Keratinocyte (primary cell): Measurements from ENCODE around the gene KLF16. TPM values are rescaled to one million over a fixed set of nuclear protein-coding genes. Genes with fewer than 3 reads are reported as not detected.

Experiments used
- DNase-seq: peaks from one replicate; pipeline ENCODE4 v3.0.0-alpha.2; 2011; ENCODE audit warnings: low read depth, missing footprints, low spot score
- FAIRE-seq: peaks from 2 replicates; lab custom pipeline; 2011; peaks lifted over from hg19 to GRCh38; lab: Jason Lieb, UNC
- H2AFZ ChIP-seq: 2 replicates; pipeline ENCODE4 v1.6.0; 2012; ENCODE audit warnings: low read length, control low read depth, inconsistent platforms; ENCODE audit not compliant: control insufficient read depth
- H3K27ac ChIP-seq: 2 replicates; pipeline ENCODE4 v1.5.1; 2011; ENCODE audit warnings: low read length; ENCODE audit not compliant: control insufficient read depth, insufficient read depth
- H3K27me3 ChIP-seq: 3 replicates; pipeline ENCODE4 v1.6.0; 2011; ENCODE audit warnings: low read length; ENCODE audit not compliant: control insufficient read depth, insufficient read depth; ENCODE audit errors: extremely low read depth
- H3K36me3 ChIP-seq, 2 experiments: 2 replicates in 1 of 2; 3 replicates in 1 of 2; pipeline ENCODE4 v1.5.1; 2011; ENCODE audit warnings: low read length in 2 of 2, mild to moderate bottlenecking in 1 of 2; ENCODE audit not compliant: control insufficient read depth in 2 of 2, insufficient read depth in 2 of 2; ENCODE audit errors: extremely low read depth in 1 of 2
- H3K4me1 ChIP-seq: 3 replicates; pipeline ENCODE4 v1.5.1; 2011; ENCODE audit warnings: low read length; ENCODE audit not compliant: control insufficient read depth, insufficient read depth; ENCODE audit errors: extremely low read depth
- H3K4me2 ChIP-seq: 3 replicates; pipeline ENCODE4 v1.6.0; 2011; ENCODE audit warnings: low read depth, low read length; ENCODE audit not compliant: control insufficient read depth, insufficient read depth; ENCODE audit errors: extremely low read depth
- H3K4me3 ChIP-seq, 3 experiments: fragments of 200-600 bp in 1 of 3; sonication (generic) in 1 of 3; 2 replicates in 2 of 3; 3 replicates in 1 of 3; pipeline ENCODE4 v1.5.1; 2011 to 2016; ENCODE audit warnings: low read length in 3 of 3, mild to moderate bottlenecking in 3 of 3, control low read depth in 2 of 3, inconsistent platforms in 1 of 3, low read depth in 1 of 3, mixed read lengths in 1 of 3, mixed run types in 1 of 3, moderate library complexity in 1 of 3; ENCODE audit not compliant: control insufficient read depth in 2 of 3, insufficient read depth in 2 of 3; ENCODE audit errors: extremely low read depth in 1 of 3
- H3K79me2 ChIP-seq: 2 replicates; pipeline ENCODE4 v1.6.0; 2012; ENCODE audit warnings: low read length; ENCODE audit not compliant: control insufficient read depth, insufficient read depth
- H3K9ac ChIP-seq: 3 replicates; pipeline ENCODE4 v1.6.0; 2011; ENCODE audit warnings: low read length; ENCODE audit not compliant: control insufficient read depth, insufficient read depth; ENCODE audit errors: extremely low read depth
- H3K9me1 ChIP-seq: 3 replicates; pipeline ENCODE4 v1.6.0; 2011; ENCODE audit warnings: low read length; ENCODE audit not compliant: control insufficient read depth, insufficient read depth; ENCODE audit errors: extremely low read depth
- H3K9me3 ChIP-seq: 2 replicates; pipeline ENCODE4 v1.5.1; 2012; ENCODE audit warnings: low read depth, low read length; ENCODE audit not compliant: control insufficient read depth
- H4K20me1 ChIP-seq: 3 replicates; pipeline ENCODE4 v1.6.0; 2011; ENCODE audit warnings: low read length; ENCODE audit not compliant: control insufficient read depth, insufficient read depth; ENCODE audit errors: extremely low read depth
- EZH2 ChIP-seq: IDR thresholded peaks from one replicate; pipeline ENCODE4 v1.6.1; 2012; ENCODE audit warnings: inconsistent platforms, mild to moderate bottlenecking, low read length, moderate library complexity
- dilution Hi-C: fragments of 300-500 bp; cut with MboI; formaldehyde crosslinking; loops from one replicate; pipeline ENCODE4 v1.7.0; 2020; ENCODE audit warnings: low sequenced_read_pairs; ENCODE audit not compliant: extremely low pct_ligation_motif_present
- polyA plus RNA-seq, 5 experiments: library from polyadenylated mRNA; depleted of rRNA in 3 of 5; stranded (reverse) in 3 of 5; stranded (forward) in 1 of 5; unstranded in 1 of 5; fragments of >200 nt; gene quantifications; 1 replicate in 1 of 5; 2 replicates in 3 of 5; 3 replicates in 1 of 5; pipeline versions ENCODE4 v1.2.1 to v1.2.3, GENCODE V29; 2011 to 2012; ENCODE audit warnings: missing spikeins in 2 of 5, low read depth in 1 of 5, low replicate concordance in 1 of 5
- TF ChIP-seq, protein P1 (sequence below), 3 experiments: IDR thresholded peaks in 1 of 3; conservative IDR thresholded peaks in 1 of 3; optimal IDR thresholded peaks in 1 of 3; 2 replicates in 2 of 3; 3 replicates in 1 of 3; pipeline versions ENCODE3 to v1.5.1; 2011; ENCODE audit warnings: low read length in 3 of 3, mild to moderate bottlenecking in 3 of 3, moderate library complexity in 2 of 3, control low read depth in 1 of 3, inconsistent platforms in 1 of 3; ENCODE audit not compliant: insufficient read depth in 2 of 3; ENCODE audit errors: extremely low read depth in 1 of 3

The KLF16 gene
- polyA plus RNA-seq, 1 donor (not counting 4 experiments of a cell fraction or from before 2014, with no cell fraction given) = 4.9 TPM

DNA sequence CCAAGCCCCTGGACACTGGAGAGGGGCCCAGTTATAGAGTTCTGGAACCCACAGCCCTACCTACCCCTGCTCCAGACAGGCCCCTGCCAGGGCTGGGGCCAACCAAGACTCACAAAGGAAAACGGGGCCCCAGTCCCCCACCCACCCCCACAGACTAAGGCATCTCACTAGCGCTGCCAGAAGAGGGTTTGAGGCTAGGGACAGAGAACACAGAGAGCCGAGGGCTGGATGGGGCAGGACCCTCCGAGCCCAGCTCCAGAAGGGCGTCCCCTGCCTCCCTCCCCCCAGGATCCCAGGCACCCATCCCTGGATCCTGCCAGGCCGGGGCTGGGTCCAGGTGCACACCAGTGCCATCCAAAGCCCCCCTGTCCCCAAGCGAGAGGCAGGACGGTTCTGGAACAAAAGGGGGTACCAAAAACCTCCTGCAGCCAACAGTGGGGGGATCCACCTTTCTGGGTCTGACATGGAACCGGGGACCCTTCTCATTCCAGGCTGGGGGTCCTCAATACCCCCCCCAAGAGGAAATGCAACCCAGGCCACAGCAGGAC is 10.7 kb downstream of the KLF16 start:
- Histone ChIP-seq H3K4me1 (peaks cover 42% of the 10 kb centered on the region), H3K4me2 (no peak overlapping the region)

DNA sequence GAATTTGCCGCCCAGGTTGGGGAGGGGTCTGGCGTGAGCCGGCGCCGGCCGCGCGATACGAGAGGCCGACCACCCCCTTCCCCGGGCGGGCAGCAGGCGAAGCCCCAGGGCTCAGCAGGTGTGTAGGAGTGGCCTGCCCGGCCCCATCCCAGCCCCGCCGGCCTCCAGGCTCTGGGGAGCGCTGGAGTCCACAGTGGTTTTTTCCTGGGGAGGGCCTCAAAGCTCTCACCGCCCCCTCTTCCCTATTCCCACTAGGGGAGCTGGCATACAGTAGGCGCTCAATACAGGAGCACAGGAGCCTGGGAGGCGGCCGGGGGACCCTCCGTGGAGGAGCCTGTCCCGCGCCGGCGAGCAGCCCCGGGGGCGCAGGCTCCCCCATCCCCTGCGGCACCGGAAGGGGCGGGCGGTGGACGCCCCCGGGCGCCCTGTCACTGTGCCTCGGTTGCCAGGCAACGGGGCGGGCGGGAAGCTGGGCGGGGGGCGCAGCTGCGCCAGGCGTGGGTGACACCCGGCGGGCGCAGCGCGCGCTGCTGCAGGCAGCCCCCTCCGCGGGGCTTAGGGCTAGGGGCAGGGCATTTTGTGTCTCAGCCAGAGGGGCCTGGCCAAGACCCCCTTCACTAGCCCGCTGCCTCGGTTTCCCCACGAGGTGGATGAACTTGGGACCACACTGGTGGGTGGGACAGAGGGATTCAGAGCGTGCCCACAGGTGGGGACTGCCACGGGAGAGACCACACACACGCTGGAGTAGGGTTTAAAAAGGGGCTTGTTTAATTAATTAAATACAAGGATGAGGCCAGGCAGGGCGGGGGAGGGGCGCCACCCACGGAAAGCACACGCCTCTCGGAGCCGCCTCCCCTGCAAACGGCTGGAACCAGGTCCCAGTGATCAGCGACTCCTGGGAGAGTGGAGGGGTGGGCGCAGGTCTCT is 11.5 kb downstream of the KLF16 start:
- no peak for FAIRE-seq
- dilution Hi-C loops = no loop called here

More for the DNA sequence above, 10.7 kb downstream of the KLF16 start:
- TF ChIP-seq, protein P1, sequence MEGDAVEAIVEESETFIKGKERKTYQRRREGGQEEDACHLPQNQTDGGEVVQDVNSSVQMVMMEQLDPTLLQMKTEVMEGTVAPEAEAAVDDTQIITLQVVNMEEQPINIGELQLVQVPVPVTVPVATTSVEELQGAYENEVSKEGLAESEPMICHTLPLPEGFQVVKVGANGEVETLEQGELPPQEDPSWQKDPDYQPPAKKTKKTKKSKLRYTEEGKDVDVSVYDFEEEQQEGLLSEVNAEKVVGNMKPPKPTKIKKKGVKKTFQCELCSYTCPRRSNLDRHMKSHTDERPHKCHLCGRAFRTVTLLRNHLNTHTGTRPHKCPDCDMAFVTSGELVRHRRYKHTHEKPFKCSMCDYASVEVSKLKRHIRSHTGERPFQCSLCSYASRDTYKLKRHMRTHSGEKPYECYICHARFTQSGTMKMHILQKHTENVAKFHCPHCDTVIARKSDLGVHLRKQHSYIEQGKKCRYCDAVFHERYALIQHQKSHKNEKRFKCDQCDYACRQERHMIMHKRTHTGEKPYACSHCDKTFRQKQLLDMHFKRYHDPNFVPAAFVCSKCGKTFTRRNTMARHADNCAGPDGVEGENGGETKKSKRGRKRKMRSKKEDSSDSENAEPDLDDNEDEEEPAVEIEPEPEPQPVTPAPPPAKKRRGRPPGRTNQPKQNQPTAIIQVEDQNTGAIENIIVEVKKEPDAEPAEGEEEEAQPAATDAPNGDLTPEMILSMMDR (optimal IDR thresholded peaks at IDR 0.05 in 1 of 3, IDR thresholded peaks at IDR 0.05 in 1 of 3, conservative IDR thresholded peaks at IDR 0.05 in 1 of 3; ENCODE audit: extremely low read depth in 1 of 3, insufficient read depth in 2 of 3, low read length in 3 of 3) = no peak
- TF ChIP-seq EZH2 = no peak
- Histone ChIP-seq H3K79me2 (peaks cover 56% of the 10 kb centered on the region), H3K4me3 (no peak overlapping the region), H3K9me3 (no peaks in the 10 kb centered on the region), H3K36me3 (peaks cover 0 to 7% of the 10 kb centered on the region in 2 experiments), H4K20me1 (no peaks in the 10 kb centered on the region), H3K27me3 (no peaks in the 10 kb centered on the region), H2AFZ (no peak overlapping the region), H3K9me1 (no peaks in the 10 kb centered on the region), H3K27ac (no peak overlapping the region), H3K9ac (peak overlapping the region; percentile 28)
- dilution Hi-C loops = no loop called here
- FAIRE-seq = no peak
- no peak for DNase-seq

More for the DNA sequence above, 11.5 kb downstream of the KLF16 start:
- Histone ChIP-seq H3K27ac (no peak overlapping the region), H3K36me3 (peaks cover 0 to 7% of the 10 kb centered on the region in 2 experiments), H3K9me3 (no peaks in the 10 kb centered on the region), H3K79me2 (peaks cover 60% of the 10 kb centered on the region), H3K4me3 (no peak overlapping the region), H3K9me1 (no peaks in the 10 kb centered on the region), H2AFZ (no peak overlapping the region), H3K27me3 (no peaks in the 10 kb centered on the region), H3K4me2 (no peak overlapping the region), H3K9ac (no peak overlapping the region), H3K4me1 (peaks cover 43% of the 10 kb centered on the region), H4K20me1 (peaks cover 2% of the 10 kb centered on the region)
- TF ChIP-seq, protein P1 (optimal IDR thresholded peaks at IDR 0.05 in 1 of 3, IDR thresholded peaks at IDR 0.05 in 1 of 3, conservative IDR thresholded peaks at IDR 0.05 in 1 of 3; ENCODE audit: extremely low read depth in 1 of 3, insufficient read depth in 2 of 3, low read length in 3 of 3) = no peak
- TF ChIP-seq EZH2 = no peak
- DNase-seq = no peak
